ENCODE measurements around the gene PLXNA4.

DNA sequence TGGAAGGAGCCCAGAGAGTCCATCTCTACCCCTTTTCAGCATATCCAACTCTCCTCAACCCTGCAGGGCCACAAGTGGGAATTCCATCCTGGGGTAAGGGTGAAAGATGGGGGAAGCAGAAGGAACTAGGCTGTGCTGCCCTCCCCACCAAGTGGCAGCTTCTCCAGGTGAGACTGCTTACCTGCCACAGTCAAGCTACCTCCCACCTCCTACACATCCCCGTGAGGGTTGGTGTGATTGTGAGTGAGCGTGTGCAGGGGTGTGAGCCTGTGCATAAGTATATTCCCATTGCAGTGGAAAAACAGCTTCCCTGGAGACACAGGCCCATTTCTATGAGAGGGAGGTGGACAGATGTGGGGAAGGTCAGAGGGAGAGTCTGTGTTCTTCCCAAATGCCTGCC lies 376.6 kb downstream of the PLXNA4 start:
- TF ChIP-seq, protein P1, sequence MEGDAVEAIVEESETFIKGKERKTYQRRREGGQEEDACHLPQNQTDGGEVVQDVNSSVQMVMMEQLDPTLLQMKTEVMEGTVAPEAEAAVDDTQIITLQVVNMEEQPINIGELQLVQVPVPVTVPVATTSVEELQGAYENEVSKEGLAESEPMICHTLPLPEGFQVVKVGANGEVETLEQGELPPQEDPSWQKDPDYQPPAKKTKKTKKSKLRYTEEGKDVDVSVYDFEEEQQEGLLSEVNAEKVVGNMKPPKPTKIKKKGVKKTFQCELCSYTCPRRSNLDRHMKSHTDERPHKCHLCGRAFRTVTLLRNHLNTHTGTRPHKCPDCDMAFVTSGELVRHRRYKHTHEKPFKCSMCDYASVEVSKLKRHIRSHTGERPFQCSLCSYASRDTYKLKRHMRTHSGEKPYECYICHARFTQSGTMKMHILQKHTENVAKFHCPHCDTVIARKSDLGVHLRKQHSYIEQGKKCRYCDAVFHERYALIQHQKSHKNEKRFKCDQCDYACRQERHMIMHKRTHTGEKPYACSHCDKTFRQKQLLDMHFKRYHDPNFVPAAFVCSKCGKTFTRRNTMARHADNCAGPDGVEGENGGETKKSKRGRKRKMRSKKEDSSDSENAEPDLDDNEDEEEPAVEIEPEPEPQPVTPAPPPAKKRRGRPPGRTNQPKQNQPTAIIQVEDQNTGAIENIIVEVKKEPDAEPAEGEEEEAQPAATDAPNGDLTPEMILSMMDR (tag by site-specific recombination; IDR thresholded peaks at IDR 0.05): no peak
- TF ChIP-seq ZNF660 (tag by site-specific recombination; IDR thresholded peaks at IDR 0.05) (no peak), ZNF302 (tag by site-specific recombination; IDR thresholded peaks at IDR 0.05; ENCODE audit: low read depth) (no peak), ZBTB48 (tag by site-specific recombination; IDR thresholded peaks at IDR 0.05) (no peak), ZNF157 (tag by site-specific recombination; IDR thresholded peaks at IDR 0.05) (no peak)
- TF ChIP-seq, protein P2, sequence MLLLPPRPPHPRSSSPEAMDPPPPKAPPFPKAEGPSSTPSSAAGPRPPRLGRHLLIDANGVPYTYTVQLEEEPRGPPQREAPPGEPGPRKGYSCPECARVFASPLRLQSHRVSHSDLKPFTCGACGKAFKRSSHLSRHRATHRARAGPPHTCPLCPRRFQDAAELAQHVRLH (tag by site-specific recombination; IDR thresholded peaks at IDR 0.05): no peak
- TF ChIP-seq, protein P3, sequence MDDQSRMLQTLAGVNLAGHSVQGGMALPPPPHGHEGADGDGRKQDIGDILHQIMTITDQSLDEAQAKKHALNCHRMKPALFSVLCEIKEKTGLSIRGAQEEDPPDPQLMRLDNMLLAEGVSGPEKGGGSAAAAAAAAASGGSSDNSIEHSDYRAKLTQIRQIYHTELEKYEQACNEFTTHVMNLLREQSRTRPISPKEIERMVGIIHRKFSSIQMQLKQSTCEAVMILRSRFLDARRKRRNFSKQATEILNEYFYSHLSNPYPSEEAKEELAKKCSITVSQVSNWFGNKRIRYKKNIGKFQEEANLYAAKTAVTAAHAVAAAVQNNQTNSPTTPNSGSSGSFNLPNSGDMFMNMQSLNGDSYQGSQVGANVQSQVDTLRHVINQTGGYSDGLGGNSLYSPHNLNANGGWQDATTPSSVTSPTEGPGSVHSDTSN (CRISPR knock-in tag; IDR thresholded peaks at IDR 0.05): no peak

Data from HEK293 (cell line).